AG10803 (cell line): ENCODE measurements around the gene PHACTR2.

ENCODE experiments used
- DNase-seq: peaks from one replicate; pipeline ENCODE4 v3.0.0; 2010; ENCODE audit warnings: low read depth
- H3K4me3 ChIP-seq: 2 replicates; pipeline ENCODE4 v1.5.1; 2011; ENCODE audit warnings: mild to moderate bottlenecking, low read length, control low read depth
- TF ChIP-seq, protein P1 (sequence below): conservative IDR thresholded peaks from 2 replicates; pipeline ENCODE4 v1.5.1; 2011; ENCODE audit warnings: mild to moderate bottlenecking, low read length, control low read depth, inconsistent platforms

The PHACTR2 gene

DNA sequence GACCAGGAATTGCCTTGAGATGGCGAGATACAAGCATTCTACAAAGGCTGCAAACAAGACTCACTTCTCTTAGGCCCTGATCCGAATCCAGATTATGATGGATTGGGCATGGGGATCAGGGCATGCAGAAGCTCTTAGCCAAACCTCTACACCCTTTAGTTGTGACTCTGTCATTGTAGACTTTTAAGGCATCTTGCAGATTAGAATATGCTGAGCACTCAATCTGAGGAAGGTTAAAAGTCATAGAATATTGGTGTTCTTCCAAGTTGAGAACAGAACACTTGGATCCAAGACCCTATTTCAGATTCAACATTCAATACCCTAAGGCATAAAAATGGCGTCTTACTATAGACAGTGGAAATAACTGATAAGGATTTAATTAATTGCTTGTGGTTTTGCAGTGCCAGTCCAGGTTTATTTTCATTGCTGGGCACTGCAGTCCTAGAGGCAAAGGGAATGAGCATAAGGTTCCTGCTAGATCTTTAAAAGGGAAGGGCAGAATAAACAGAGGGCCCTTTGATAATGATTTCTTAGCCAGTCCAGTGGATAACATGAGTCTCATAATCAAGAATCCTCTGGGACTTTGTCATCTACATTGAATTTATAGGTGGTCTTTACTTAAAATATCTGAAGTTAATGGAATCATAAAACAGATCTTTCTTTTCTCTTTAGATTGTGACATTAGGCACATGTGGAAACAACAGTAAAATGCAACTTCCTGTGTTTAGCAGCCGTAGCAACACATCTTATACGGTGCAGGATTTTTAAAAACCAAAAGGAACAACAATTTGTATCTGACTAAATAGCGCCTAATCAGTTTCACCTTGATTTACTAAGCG is 17.6 kb downstream of the PHACTR2 start:
- H3K4me3 ChIP-seq, result no peak overlapping the region
- TF ChIP-seq, protein P1, sequence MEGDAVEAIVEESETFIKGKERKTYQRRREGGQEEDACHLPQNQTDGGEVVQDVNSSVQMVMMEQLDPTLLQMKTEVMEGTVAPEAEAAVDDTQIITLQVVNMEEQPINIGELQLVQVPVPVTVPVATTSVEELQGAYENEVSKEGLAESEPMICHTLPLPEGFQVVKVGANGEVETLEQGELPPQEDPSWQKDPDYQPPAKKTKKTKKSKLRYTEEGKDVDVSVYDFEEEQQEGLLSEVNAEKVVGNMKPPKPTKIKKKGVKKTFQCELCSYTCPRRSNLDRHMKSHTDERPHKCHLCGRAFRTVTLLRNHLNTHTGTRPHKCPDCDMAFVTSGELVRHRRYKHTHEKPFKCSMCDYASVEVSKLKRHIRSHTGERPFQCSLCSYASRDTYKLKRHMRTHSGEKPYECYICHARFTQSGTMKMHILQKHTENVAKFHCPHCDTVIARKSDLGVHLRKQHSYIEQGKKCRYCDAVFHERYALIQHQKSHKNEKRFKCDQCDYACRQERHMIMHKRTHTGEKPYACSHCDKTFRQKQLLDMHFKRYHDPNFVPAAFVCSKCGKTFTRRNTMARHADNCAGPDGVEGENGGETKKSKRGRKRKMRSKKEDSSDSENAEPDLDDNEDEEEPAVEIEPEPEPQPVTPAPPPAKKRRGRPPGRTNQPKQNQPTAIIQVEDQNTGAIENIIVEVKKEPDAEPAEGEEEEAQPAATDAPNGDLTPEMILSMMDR, result no peak
- no peak for DNase-seq

DNA sequence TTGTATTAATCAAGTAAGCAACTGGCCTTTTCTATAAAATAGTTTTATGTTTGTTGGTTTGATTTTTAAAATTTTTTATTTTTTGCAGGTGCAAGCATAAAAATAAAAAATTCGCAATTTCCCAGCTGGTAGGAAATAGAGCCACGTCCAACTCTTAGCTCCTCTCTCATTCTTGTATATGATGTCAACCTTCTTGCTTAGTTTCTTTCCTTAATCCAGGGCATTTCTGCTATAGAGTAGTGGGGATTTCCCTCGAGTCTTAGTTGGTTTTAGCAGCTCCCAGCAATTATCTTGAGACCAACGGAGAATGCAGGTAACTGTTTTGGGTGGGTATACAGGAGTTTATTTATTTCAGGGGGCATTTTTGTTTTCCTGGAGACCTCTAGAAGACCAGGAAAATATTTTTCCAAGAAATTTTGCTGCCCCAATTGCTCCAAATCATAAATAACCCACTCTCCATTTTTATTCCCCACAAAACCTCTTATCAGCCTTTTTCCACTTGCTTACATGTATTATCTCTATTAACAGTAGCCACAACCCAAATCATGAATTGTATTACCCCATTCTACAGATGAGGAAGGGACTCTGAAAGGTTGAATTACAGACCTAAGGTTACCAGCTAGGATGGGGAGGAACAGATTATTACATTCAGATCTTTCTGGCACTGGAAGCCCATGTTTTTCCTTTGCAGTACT is 18.4 kb downstream of the PHACTR2 start:
- no peak overlapping the region for H3K4me3 ChIP-seq
- DNase-seq, result no peak
- TF ChIP-seq, protein P1, result no peak

DNA sequence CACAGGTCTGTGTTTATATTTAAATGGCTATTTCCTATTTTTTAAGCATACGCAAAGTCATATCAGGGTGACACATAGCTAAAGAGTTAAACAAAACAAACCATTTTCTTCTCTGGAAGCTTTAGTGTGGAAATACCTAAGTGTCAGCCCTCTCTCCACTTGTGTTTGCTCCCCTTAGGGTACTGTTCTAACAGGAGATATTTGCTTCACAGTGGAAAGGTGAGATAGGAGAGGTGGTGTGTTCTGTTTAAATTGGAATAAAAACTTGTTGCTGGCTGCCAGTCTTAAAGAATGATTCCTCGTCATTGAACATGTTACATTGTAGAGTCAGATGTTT is 18.9 kb downstream of the PHACTR2 start:
- DNase-seq, result no peak

DNA sequence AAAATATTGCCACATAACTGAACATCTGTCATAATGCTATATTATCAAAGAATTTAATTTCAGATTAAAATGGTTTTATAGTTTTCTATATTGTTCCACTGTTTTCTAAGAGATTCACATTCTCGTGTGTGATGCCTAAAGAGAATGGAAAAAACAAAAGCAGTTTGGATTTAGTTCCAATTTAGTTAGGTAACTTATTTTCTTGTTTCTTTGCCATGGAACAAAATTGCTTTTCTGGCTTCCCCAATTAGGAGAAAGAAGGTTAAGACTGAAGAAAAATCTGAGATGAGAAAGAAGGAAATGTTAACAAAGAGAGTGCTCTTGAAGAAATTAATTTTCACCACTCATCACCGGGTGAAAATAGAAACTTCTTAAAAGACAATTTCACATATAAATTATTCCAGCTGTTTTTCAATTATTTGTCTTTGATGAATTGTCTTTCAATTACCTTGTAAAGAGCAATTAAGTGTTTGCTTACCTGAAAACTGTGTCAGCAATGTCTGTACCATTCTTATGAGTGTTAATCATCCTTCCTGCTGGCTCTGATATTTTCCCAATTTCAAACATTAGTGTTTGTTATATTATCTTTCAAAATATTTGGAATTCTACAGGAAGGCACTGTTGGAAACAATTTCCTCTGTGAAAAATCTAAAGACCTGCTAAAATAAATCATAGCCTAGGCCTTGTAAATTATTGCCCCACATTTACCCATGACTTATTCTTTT is 19.5 kb downstream of the PHACTR2 start:
- DNase-seq, result no peak
- no peak overlapping the region for H3K4me3 ChIP-seq
- TF ChIP-seq, protein P1, result no peak

More for the DNA sequence above, 18.9 kb downstream of the PHACTR2 start:
- no peak overlapping the region for H3K4me3 ChIP-seq
- TF ChIP-seq, protein P1, result no peak

DNA sequence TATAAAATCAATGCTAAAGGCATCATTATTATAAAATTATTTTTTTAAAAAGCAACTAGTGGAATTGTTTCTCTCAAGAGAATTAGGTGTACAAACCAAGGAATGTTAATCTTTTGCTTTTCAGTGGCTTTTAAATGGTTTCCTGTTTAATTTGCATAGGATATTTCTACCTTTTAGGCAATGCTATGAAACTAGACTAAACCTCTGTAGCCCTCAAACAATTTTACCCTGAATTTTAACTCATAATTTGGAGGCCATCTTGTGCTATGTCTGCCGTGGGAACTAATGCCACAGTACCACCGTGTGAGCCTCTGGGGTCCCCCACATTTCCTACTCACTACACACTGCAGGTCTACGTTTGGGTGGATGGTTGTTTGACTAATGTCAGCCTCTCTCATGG is 20.6 kb downstream of the PHACTR2 start:
- TF ChIP-seq, protein P1, result no peak
- DNase-seq, result no peak
- no peak overlapping the region for H3K4me3 ChIP-seq

DNA sequence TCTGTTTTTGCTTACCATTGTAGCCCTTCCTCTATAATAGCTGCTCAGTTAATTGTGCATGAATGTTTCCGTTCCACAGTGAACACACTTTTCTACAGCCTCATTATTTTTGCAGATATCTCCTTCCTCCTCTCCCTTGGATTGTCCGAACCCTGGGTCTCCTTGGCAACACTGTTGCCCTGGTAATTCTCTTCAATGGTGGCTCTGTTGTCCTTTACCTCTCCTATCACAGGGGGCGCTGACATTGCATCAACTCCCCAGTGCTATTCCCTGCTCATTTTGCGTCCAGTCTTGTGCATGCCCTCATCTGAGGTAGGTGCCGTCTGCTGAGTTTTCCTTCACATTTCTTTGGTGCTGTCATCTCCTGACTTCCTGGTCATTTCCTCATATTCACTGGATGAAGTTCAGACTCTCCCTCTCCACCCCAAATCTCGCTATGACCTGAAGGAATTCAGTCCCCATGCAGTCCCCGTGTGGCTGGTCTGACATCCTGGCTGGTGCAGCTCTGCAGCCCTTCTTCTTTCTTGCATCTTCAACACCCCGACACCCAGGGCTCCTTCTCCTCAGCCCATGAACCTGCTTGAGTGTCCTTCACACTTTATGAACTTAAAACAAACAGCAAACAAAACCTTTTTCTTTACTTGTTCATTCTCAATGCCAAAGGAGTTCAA is 21.1 kb downstream of the PHACTR2 start:
- no peak overlapping the region for H3K4me3 ChIP-seq
- DNase-seq, result no peak
- TF ChIP-seq, protein P1, result no peak
